ENCODE data around the gene A2M. TPM values are rescaled to one million over a fixed set of nuclear protein-coding genes. Genes with fewer than 3 reads are reported as not detected.

The A2M gene
- total and polyA plus RNA-seq, 2 donors (not counting 1 experiment from before 2014, with no cell fraction given), result 0.04 TPM; not detected in 1

- DNase-seq (no peak), ATAC-seq (ENCODE audit: low read depth) (no peak)
- ChIA-PET POLR2A (no interaction called here), CTCF (interaction anchor here (0.6 kb wide), 1 partner anchor 444 kb away, joined by 8 read pairs; no protein-coding TSS in a partner anchor)
- Histone ChIP-seq H3K4me1 (ENCODE audit: control insufficient read depth in 2 of 2, insufficient read depth in 2 of 2, low read length in 2 of 2) (no peaks in the 10 kb centered on the region), H3K36me3 (replicated peaks in 1 of 2; ENCODE audit: control extremely low read depth in 1 of 2, control insufficient read depth in 1 of 2, extremely low read depth in 1 of 2, insufficient read depth in 2 of 2, low read length in 1 of 2) (no peaks in the 10 kb centered on the region), H4K20me1 (ENCODE audit: control insufficient read depth, insufficient read depth, low read length, poor library complexity, severe bottlenecking) (no peaks in the 10 kb centered on the region), H3K27ac (ENCODE audit: low read length in 2 of 2) (no peak overlapping the region), H3K9ac (ENCODE audit: low read length) (no peak overlapping the region), H3K4me3 (ENCODE audit: control extremely low read depth in 1 of 5, extremely low read depth in 1 of 5, insufficient read depth in 1 of 5, low read depth in 2 of 5, low read length in 4 of 5) (no peak overlapping the region), H2AFZ (ENCODE audit: insufficient read depth, low read depth, low read length, poor library complexity, severe bottlenecking) (no peak overlapping the region), H3K79me2 (ENCODE audit: control insufficient read depth, insufficient read depth, low read length) (no peaks in the 10 kb centered on the region), H3K4me2 (replicated peaks; ENCODE audit: low read depth, low read length, poor library complexity, severe bottlenecking) (no peak overlapping the region), H3K27me3 (replicated peaks in 1 of 4; ENCODE audit: control extremely low read depth in 1 of 4, control insufficient read depth in 3 of 4, insufficient read depth in 4 of 4, low read length in 3 of 4) (no peaks in the 10 kb centered on the region), H3K9me3 (ENCODE audit: control extremely low read depth in 1 of 3, control insufficient read depth in 2 of 3, insufficient read depth in 1 of 3, low read length in 2 of 3) (no peaks in the 10 kb centered on the region)
- no CpG with 5 or more reads among the region's 8 CpGs for WGBS (ENCODE audit: insufficient coverage)
- Mint-ChIP-seq H3K4me1 (no peaks in the 10 kb centered on the region), H3K27ac (no peak overlapping the region), H3K9me3 (ENCODE audit: insufficient read depth) (no peaks in the 10 kb centered on the region), H3K4me3 (no peak overlapping the region), H3K27me3 (no peaks in the 10 kb centered on the region)
- TF ChIP-seq CTCF (IDR thresholded peaks at IDR 0.05), result no peak
- no peak for TF ChIP-seq EZH2 (IDR thresholded peaks at IDR 0.05; ENCODE audit: borderline replicate concordance, insufficient read depth, low read depth, low read length, poor library complexity, severe bottlenecking)
- intact Hi-C loops (cut with micrococcal nuclease), result no loop called here
These were observed 14.6 kb downstream of the A2M start for GRCh38 chr12:9101018-9101687.

GRCh38 chr12:9099552-9100190 is 16.0 kb downstream of the A2M start:
- Histone ChIP-seq H3K27me3 (replicated peaks in 1 of 4; ENCODE audit: control extremely low read depth in 1 of 4, control insufficient read depth in 3 of 4, insufficient read depth in 4 of 4, low read length in 3 of 4) (no peaks in the 10 kb centered on the region), H3K27ac (ENCODE audit: low read length in 2 of 2) (no peak overlapping the region), H3K36me3 (replicated peaks in 1 of 2; ENCODE audit: control extremely low read depth in 1 of 2, control insufficient read depth in 1 of 2, extremely low read depth in 1 of 2, insufficient read depth in 2 of 2, low read length in 1 of 2) (no peaks in the 10 kb centered on the region), H3K9ac (ENCODE audit: low read length) (no peak overlapping the region), H2AFZ (ENCODE audit: insufficient read depth, low read depth, low read length, poor library complexity, severe bottlenecking) (no peak overlapping the region), H3K4me2 (replicated peaks; ENCODE audit: low read depth, low read length, poor library complexity, severe bottlenecking) (no peak overlapping the region), H3K4me3 (ENCODE audit: control extremely low read depth in 1 of 5, extremely low read depth in 1 of 5, insufficient read depth in 1 of 5, low read depth in 2 of 5, low read length in 4 of 5) (no peak overlapping the region), H3K4me1 (ENCODE audit: control insufficient read depth in 2 of 2, insufficient read depth in 2 of 2, low read length in 2 of 2) (no peaks in the 10 kb centered on the region), H3K9me3 (ENCODE audit: control extremely low read depth in 1 of 3, control insufficient read depth in 2 of 3, insufficient read depth in 1 of 3, low read length in 2 of 3) (no peaks in the 10 kb centered on the region), H4K20me1 (ENCODE audit: control insufficient read depth, insufficient read depth, low read length, poor library complexity, severe bottlenecking) (no peaks in the 10 kb centered on the region), H3K79me2 (ENCODE audit: control insufficient read depth, insufficient read depth, low read length) (no peaks in the 10 kb centered on the region)
- ChIA-PET POLR2A (no interaction called here), CTCF (no interaction called here)
- Mint-ChIP-seq H3K9me3 (ENCODE audit: insufficient read depth) (no peaks in the 10 kb centered on the region), H3K4me3 (no peak overlapping the region), H3K4me1 (no peaks in the 10 kb centered on the region), H3K27ac (no peak overlapping the region), H3K27me3 (no peaks in the 10 kb centered on the region)
- intact Hi-C loops (cut with micrococcal nuclease), result no loop called here
- DNase-seq (no peak), ATAC-seq (ENCODE audit: low read depth) (no peak)
- no CpG with 5 or more reads among the region's 2 CpGs for WGBS (ENCODE audit: insufficient coverage)
- TF ChIP-seq EZH2 (IDR thresholded peaks at IDR 0.05; ENCODE audit: borderline replicate concordance, insufficient read depth, low read depth, low read length, poor library complexity, severe bottlenecking), result no peak
- no peak for TF ChIP-seq CTCF (IDR thresholded peaks at IDR 0.05)
